Retinal pigment epithelial cell (primary cell): ENCODE results near the gene GCC1.

Experiments
- DNase-seq: peaks from one replicate; pipeline ENCODE4 v3.0.0-alpha.2; 2010; ENCODE audit warnings: low read depth
- H3K4me3 ChIP-seq: 2 replicates; pipeline ENCODE4 v1.5.1; 2011; ENCODE audit warnings: mild to moderate bottlenecking, low read length, control low read depth, moderate library complexity
- CTCF ChIP-seq: conservative IDR thresholded peaks from 2 replicates; pipeline ENCODE4 v1.5.1; 2011; ENCODE audit warnings: low read depth, low read length, control low read depth, inconsistent platforms

Gene GCC1

DNA sequence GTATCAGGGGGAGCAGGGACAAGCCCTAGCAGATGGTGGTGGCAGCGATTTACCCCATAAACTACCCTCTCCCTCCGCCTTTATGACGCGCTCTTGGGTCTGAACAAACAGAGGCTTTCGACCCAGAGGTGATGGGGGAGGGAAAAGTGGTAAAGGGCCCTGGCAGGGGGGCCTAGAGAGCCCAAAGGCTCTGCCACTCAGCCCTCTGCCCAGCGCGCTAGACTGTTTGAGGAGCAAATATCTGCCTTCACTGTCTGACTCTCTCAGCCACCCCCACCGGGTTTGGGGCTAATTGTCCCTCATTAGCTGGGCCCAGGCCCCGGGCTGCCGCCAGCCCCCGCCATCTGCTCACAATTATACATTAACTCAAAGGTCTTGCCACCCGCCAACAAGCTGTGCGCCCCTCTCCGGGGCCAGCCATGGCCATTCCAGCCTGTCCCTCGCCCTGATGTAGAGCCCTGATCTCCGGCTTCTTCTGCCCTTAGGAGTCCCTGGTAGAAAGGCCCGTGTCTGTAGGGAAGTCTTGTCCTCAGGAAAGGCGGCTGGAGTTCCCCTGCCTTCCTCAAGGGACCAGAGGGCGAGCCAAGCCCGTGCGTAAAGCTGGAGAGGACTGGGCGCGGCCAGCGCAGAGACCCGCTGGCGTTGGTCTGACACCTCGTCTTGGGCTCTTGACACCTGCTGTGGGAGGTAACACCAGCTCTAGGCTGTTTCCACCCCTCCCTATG is 34.4 kb upstream of the GCC1 start:
- no peak for DNase-seq
- no peak overlapping the region for H3K4me3 ChIP-seq
- TF ChIP-seq CTCF = no peak

- no peak for DNase-seq
- H3K4me3 ChIP-seq = no peak overlapping the region
- no peak for TF ChIP-seq CTCF
Measured at GRCh38 chr7:127618775-127619174, 33.4 kb upstream of the GCC1 start.

GRCh38 chr7:127618042-127618441 is 32.6 kb upstream of the GCC1 start, which contains the start of gene PAX4:
Gene PAX4, minus strand, starts transcription at chr7:127618142. Its CDS starts 2,214 bp downstream, at chr7:127615928.
- no peak within 1 kb of the TSS for H3K4me3 ChIP-seq
- no peak for TF ChIP-seq CTCF
- no peak for DNase-seq

- TF ChIP-seq CTCF = no peak
- DNase-seq = no peak
- no peak overlapping the region for H3K4me3 ChIP-seq
Measured at GRCh38 chr7:127616724-127617123, 31.3 kb upstream of the GCC1 start.

DNA sequence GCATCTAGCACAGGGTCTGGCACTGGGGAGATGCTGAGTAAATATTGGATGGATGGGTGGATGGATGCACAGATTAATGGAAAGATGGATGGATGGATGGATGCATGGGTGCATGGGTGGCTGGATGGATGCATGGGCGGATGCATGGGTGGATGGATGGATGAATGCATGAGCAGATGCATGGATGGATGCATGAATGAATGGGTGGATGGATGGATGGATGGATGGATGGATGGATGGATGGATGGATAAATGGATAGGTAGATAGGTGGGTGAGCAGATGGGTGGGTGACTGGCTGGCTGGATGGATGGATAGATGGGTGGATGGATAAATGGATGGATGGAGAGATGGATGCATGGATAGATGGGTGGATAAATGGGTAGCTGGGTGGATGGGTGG is 26.9 kb upstream of the GCC1 start:
- no peak for TF ChIP-seq CTCF
- DNase-seq = no peak
- H3K4me3 ChIP-seq = no peak overlapping the region

DNA sequence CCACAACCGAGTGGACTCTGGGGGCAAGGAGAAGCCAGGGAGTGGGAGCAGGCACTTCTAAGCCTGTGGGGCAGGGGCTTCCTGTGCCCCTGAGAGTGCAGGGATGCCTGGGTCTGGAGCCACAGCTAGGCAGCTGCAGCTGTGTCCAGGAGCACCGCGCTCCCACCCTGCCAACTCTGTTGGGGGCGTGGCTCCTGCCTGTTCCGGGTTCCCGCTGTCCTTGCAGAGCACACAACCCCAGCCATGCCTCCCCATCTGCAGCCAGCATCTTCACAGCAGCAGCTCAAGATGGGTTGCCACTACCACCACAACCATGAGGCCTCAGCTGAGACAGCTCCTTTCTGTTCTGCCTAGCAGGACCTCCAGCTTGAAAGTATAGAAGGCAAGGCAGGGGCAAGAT is 23.9 kb upstream of the GCC1 start:
- no peak for DNase-seq
- no peak for TF ChIP-seq CTCF
- H3K4me3 ChIP-seq = no peak overlapping the region

DNA sequence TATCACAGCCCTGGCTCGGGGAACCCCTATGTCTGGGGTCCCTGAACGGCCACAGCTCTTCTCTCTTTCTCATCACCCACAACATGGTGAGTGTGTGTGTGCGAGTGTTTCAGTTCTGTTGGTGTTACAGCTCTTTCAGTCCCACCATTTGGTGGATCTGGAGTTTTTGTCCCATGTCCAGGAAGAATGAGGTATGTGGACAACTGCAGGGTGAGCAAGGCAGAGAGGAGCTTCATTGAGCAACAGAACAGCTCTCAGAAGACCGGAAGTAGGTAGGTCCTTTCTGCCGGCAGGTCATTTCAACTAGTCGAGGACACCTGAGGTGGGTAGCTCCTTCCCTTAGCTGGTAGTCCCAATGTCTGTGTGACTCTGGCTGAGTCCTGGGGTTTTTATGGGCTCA is 23.1 kb upstream of the GCC1 start:
- no peak overlapping the region for H3K4me3 ChIP-seq
- no peak for DNase-seq
- no peak for TF ChIP-seq CTCF
